Measurements from ENCODE around the gene C19orf44. TPM values are rescaled to one million over a fixed set of nuclear protein-coding genes. Genes with fewer than 3 reads are reported as not detected.

The C19orf44 gene
- total and polyA plus RNA-seq, 8 donors = 2.4 to 40.3 (median 3.8) TPM; not detected in 1

DNA sequence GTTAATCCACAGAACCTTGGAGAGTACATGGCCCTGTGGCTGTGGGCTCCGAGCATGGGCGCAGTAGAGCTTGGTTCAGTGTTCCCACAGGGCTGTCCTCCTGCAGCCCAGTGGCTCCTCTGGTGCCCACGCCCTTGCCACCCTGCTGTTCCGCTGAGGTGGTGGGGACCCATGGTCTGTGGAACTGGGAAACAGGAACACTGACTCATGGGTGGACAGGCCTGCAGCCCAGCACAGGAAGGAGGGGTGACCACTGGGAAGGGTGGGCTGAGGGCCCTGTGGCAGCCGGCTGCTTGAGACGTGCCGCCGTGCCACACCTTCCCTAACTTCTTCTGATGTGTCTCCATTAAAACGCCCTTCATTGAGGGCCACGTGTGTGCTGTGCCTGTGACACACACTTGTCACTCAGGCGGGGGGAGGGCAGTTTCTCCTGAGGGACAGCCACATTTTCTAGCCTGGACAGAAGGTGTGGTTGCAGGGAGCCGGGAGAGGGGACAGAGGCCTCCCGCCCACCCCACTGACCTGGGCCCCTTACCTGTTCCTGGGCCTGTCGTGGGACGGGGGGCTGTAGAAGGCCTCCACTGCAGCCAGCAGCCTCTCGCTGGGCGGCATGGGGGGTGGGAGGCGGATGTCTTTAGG, 24.9 kb downstream of the C19orf44 start:
- TF ChIP-seq POLR2AphosphoS5 (IDR thresholded peaks at IDR 0.05) = no peak
- no peak for TF ChIP-seq EP300 (IDR thresholded peaks at IDR 0.05)
- TF ChIP-seq POLR2A (IDR thresholded peaks at IDR 0.05) = no peak
- TF ChIP-seq, protein P1, sequence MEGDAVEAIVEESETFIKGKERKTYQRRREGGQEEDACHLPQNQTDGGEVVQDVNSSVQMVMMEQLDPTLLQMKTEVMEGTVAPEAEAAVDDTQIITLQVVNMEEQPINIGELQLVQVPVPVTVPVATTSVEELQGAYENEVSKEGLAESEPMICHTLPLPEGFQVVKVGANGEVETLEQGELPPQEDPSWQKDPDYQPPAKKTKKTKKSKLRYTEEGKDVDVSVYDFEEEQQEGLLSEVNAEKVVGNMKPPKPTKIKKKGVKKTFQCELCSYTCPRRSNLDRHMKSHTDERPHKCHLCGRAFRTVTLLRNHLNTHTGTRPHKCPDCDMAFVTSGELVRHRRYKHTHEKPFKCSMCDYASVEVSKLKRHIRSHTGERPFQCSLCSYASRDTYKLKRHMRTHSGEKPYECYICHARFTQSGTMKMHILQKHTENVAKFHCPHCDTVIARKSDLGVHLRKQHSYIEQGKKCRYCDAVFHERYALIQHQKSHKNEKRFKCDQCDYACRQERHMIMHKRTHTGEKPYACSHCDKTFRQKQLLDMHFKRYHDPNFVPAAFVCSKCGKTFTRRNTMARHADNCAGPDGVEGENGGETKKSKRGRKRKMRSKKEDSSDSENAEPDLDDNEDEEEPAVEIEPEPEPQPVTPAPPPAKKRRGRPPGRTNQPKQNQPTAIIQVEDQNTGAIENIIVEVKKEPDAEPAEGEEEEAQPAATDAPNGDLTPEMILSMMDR (IDR thresholded peaks at IDR 0.05) = no peak
- Histone ChIP-seq H3K27me3 (no peaks in the 10 kb centered on the region), H3K36me3 (peaks cover 89 to 100% (median 99%) of the 10 kb centered on the region in 4 donors), H3K4me3 (no peak overlapping the region), H3K27ac (no peak overlapping the region), H3K4me1 (no peaks in the 10 kb centered on the region), H3K9me3 (no peaks in the 10 kb centered on the region)
- 83 to 92% (median 88%) methylated on average over 11 to 18 of the region's 18 CpGs for WGBS, 5 donors
- intact Hi-C loops (cut with DNase I; ENCODE audit: low total_unique reads) = no loop called here
- DNase-seq = no peak

DNA sequence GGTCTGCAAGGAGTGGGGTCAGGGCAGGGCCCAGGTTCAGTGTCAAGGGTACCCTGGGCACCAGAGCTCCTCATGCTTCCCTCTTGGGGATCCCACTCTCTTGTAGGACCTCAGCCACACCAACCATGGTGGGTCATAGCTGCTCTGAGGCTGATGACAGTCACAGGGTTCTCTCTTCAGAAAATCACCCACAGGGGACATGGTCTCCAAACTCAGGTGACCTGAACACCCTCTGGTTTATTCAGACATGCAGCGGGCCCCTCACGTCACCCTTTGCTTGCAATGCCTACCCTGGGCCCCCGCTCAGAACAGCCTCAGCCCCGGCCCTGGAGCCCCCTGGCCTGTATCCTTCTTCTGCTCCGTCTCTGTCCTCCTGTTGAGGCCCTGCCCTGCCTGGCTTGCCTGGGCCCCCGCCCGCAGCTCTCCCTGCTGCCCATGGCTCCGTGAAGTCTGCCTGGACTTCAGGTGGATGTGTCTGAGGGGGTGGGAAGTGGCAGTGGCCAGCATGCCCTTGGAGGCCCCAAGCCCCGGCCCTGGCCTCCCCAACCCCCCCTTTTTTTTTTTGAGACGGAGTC, 25.6 kb downstream of the C19orf44 start:
- WGBS, 5 donors = 84 to 93% (median 92%) methylated on average over 10 of the region's 10 CpGs
- no peaks in the 10 kb centered on the region for H3K9me3 ChIP-seq
- no peaks in the 10 kb centered on the region for H3K27me3 ChIP-seq
- intact Hi-C loops (cut with DNase I; ENCODE audit: low total_unique reads) = no loop called here
- TF ChIP-seq POLR2AphosphoS5 (IDR thresholded peaks at IDR 0.05) (no peak), POLR2A (IDR thresholded peaks at IDR 0.05) (no peak), EP300 (IDR thresholded peaks at IDR 0.05) (no peak)
- TF ChIP-seq, protein P1 (IDR thresholded peaks at IDR 0.05) = no peak
- DNase-seq = no peak
- no peak overlapping the region for H3K4me3 ChIP-seq
- peaks cover 92 to 100% (median 100%) of the 10 kb centered on the region in 4 donors for H3K36me3 ChIP-seq
- peaks cover 0 to 5% (median 0%) of the 10 kb centered on the region in 4 donors for H3K4me1 ChIP-seq
- no peak overlapping the region for H3K27ac ChIP-seq

DNA sequence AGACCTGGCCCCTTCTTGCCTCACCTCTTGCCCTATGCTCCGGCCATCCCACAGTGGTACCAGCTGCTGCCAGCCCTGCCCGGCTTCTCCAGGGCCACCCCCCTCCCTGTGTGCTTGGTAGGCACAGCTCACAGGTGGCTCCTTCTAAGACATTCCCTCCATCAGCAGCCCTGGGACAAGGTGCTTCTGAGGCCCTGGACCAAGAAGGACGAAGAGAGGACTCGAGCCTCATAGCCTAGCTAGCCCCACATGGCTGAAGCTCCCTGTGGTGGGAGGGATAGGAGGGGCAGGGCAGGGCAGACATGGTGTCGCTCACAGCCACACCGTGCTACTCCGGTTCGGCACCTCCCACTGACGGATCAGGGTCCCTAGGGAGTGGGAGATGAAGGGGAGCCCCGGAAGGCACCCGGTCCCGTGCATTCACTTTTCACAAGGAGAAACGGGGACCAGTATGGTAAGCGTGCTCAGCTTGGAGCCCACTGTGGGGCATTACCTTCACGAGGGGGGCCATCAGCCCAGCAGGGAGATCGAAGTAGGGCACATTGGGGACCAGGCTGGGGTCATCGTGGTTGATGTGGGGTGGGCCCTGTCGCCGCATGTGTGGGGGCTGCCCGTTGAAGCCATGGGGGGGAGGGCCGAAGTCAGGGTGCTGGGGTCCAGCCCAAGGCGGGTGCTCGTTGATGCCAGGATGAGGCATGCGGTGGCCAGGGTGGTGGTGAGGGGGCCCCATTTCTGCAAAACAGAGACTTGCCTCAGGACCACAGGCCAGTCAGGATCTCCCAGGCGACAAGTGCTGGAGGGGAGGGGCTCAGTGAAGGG, 26.6 kb downstream of the C19orf44 start:
- peaks cover 0 to 6% (median 0%) of the 10 kb centered on the region in 4 donors for H3K4me1 ChIP-seq
- no peak overlapping the region for H3K4me3 ChIP-seq
- H3K9me3 ChIP-seq = no peaks in the 10 kb centered on the region
- H3K27ac ChIP-seq = no peak overlapping the region
- WGBS, 5 donors = 93 to 97% (median 94%) methylated on average over 23 to 25 of the region's 25 CpGs
- H3K27me3 ChIP-seq = no peaks in the 10 kb centered on the region
- intact Hi-C loops (cut with DNase I; ENCODE audit: low total_unique reads) = no loop called here
- no peak for DNase-seq
- no peak for TF ChIP-seq POLR2A (IDR thresholded peaks at IDR 0.05)
- TF ChIP-seq EP300 (IDR thresholded peaks at IDR 0.05) = no peak
- no peak for TF ChIP-seq POLR2AphosphoS5 (IDR thresholded peaks at IDR 0.05)
- TF ChIP-seq, protein P1 (IDR thresholded peaks at IDR 0.05) = no peak
- peaks cover 94 to 100% (median 100%) of the 10 kb centered on the region in 4 donors for H3K36me3 ChIP-seq

DNA sequence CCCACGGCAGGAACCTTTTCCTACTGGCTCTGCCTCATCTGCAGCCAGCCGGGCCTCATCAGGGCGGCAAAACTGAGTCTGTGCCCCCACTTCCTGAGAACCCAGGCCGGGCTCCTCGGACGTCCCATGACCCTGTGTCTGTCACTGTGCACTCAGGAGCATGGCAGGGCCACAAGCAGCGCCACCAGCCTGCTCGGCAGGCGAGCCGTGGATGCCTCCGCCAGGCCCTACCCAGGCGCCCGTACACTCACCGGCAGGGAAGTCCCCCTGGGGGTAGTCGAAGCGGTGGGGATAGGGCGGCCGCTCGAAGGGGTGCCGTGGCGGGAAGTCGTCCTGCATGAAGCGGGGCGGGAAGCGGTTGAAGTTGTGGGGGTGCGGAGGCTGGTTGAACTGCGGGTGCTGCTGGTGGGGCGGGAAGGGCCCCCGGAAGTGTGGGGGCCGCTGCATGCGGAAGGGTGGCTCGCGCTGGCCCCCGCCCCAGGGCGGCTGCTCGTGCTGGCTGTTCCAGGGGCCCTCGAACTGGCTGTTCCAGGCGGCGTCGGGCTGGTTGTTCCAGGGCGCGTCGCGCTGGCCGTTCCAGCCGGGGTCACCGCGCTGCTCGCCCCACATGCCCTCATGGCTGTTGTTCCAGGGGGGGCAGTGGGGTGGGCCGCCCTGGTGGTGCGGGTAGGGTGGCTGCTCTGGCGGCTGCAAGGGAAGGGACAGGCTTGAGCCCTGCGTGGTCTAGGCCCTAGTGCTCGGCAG, 29.0 kb downstream of the C19orf44 start:
- Histone ChIP-seq H3K27ac (no peak overlapping the region), H3K27me3 (no peaks in the 10 kb centered on the region), H3K4me3 (no peak overlapping the region), H3K4me1 (peaks cover 0 to 6% (median 0%) of the 10 kb centered on the region in 4 donors), H3K9me3 (no peaks in the 10 kb centered on the region), H3K36me3 (peaks cover 100% of the 10 kb centered on the region in 4 donors)
- DNase-seq = no peak
- WGBS, 5 donors = 93 to 95% (median 94%) methylated on average over 39 to 54 of the region's 54 CpGs
- TF ChIP-seq POLR2AphosphoS5 (IDR thresholded peaks at IDR 0.05) (no peak), EP300 (IDR thresholded peaks at IDR 0.05) (no peak), POLR2A (IDR thresholded peaks at IDR 0.05) (no peak)
- TF ChIP-seq, protein P1 (IDR thresholded peaks at IDR 0.05) = no peak
- intact Hi-C loops (cut with DNase I; ENCODE audit: low total_unique reads) = no loop called here
